ENCODE results near the gene BAHCC1. TPM values are rescaled to one million over a fixed set of nuclear protein-coding genes. Genes with fewer than 3 reads are reported as not detected.
A peak's percentile ranks its signal among the peaks of the same experiment; 100 is the strongest.

BAHCC1 gene
- total and polyA plus RNA-seq, 2 of the 8 experiments (the other 6 are each of a cell fraction or from before 2014, with no cell fraction given), result 0.26 to 0.58 TPM

GRCh38 chr17:81508639-81509206 is 113.5 kb downstream of the BAHCC1 start (continued):
- TF ChIP-seq CHD7 (IDR thresholded peaks at IDR 0.05; ENCODE audit: insufficient replicate concordance, low read length) (no peak), TEAD4 (IDR thresholded peaks at IDR 0.05; ENCODE audit: low read depth, low read length) (no peak), USF2 (IDR thresholded peaks at IDR 0.05; ENCODE audit: low read length) (no peak; the same call in 1 of the 2 replicates), CTBP2 (IDR thresholded peaks at IDR 0.05; ENCODE audit: borderline replicate concordance, insufficient read depth, insufficient read length, low read length) (no peak), SIX5 (IDR thresholded peaks at IDR 0.05; ENCODE audit: low read depth, low read length) (no peak), BCL11A (IDR thresholded peaks at IDR 0.05; ENCODE audit: low read depth in 2 of 2, low read length in 2 of 2) (no peak), SP1 (IDR thresholded peaks at IDR 0.05; ENCODE audit: low read depth, low read length) (no peak), PHF8 (conservative IDR thresholded peaks at IDR 0.05; ENCODE audit: low read depth, low read length) (no peak), SIRT6 (IDR thresholded peaks at IDR 0.05; ENCODE audit: low read length) (peak; percentile 39), CBX8 (IDR thresholded peaks at IDR 0.05; ENCODE audit: borderline replicate concordance, low read depth, low read length) (no peak), CREB1 (IDR thresholded peaks at IDR 0.05) (peak; percentile 29)

Data from H1 (cell line).